Activated CD4-positive, alpha-beta T cell treated with anti-CD3 and anti-CD28 coated beads, Interleukin-2, amount 50 U/mL, for 16 hours (primary cell): ENCODE measurements around the gene CYGB.

Experiments used
- DNase-seq: peaks from one replicate; pipeline ENCODE4 v3.0.0-alpha.2; 2020

CYGB gene

GRCh38 chr17:76497979-76498875, 39.3 kb downstream of the CYGB start:
- DNase-seq = no peak

DNA sequence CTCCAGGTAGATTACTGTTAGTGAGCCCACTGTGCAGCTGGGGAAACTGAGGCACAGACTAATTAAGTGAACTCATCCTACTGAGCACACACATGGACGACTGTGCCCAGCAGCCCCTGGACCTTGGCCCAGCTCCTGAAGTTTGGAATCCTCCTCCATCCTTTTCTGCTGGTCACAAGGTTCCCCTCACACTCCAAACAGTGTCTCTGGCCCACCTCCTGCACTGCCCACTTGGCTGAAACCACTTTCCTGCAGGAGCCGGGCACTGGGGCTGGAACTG, 39.9 kb downstream of the CYGB start:
- no peak for DNase-seq

GRCh38 chr17:76496464-76496863, 41.0 kb downstream of the CYGB start:
- no peak for DNase-seq

- no peak for DNase-seq
Measured at GRCh38 chr17:76495663-76496400, 41.7 kb downstream of the CYGB start.

DNA sequence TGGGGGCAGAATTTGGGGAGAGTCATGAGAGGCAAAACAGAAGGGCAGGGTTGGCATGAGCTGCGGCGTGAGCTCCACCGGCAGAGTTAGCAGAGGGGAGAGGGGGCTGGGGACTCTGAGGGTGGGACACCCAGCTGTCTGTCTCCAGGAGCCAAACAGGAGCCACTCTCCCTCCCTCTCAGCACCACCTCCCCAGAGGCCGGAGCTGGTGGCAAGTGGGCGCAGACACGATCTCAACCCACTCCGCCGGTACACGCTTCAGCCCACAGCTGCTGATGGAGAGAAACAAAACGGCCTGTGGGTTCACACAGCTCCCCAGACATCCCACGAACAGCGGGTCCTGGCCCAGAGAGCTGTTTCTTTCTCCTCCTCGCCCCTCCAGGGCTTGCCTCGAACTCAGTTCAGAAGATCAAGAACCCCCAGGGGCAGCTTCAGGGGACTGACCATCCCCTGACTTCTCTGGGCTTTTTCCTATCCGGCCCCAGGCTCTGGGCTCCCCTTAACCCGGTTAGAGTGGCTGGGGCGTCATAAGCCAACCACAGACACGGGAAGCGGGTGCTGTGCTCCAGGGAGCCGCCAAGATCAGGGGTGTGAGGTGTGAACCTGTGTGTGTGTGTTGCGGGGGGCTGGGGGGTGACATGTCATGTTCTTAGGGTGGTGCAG, 43.9 kb downstream of the CYGB start:
- no peak for DNase-seq

DNA sequence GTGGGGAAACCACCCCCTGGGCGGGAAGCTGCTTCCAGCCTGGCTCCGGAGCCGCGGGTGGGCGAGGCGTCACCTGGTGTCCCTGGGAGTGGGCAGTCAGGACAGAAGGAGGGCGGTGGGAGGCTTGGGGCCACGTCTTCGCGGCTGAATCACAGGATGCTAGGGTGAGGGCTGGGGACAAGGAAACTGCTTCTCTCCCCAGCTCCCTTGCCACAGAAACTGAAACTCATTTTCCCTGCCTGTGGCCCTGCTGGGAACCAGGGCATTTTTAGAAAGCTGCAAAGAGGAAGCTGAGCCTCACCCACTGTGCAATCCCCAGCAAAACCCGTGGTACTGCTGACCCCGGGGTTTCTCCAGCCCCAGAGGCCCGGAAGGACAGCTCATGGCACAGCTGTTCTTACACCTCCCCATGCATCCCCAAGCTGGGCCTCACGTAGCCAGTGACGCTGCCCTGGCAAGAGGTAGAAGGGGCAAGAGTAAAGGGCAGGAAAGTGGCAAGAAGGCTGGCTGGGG, 44.5 kb downstream of the CYGB start:
- peak; percentile 73 for DNase-seq

- DNase-seq = no peak
Measured at GRCh38 chr17:76492123-76492988, 45.2 kb downstream of the CYGB start.

GRCh38 chr17:76491271-76492122, 46.0 kb downstream of the CYGB start:
- no peak for DNase-seq

- no peak for DNase-seq
Measured at GRCh38 chr17:76490112-76490710, 47.3 kb downstream of the CYGB start.

- DNase-seq = no peak
Measured at GRCh38 chr17:76487451-76488192, 49.9 kb downstream of the CYGB start.

DNA sequence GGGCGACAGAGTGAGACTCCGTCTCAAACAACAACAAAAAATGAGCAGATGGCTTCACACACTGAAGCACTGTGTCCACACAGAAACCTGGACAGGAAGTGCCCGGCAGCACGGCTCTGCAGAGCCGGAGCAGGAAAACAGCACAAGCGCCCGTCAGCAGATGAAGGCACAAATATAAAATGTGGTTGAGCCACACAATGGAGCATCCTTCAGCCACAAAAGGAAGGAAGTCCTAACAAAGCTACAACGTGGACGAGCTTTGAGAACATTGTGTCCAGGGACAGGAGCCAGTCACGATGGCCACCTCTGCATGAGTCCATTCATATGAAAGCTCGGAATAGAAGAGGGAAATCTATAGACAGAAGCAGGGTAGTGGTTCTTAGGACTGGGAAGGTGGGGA, 51.9 kb downstream of the CYGB start:
- DNase-seq = no peak

- DNase-seq = no peak
Measured at GRCh38 chr17:76484228-76484725, 53.2 kb downstream of the CYGB start.

- DNase-seq = no peak
Measured at GRCh38 chr17:76481071-76481655, 56.3 kb downstream of the CYGB start.

GRCh38 chr17:76480632-76481031, 56.9 kb downstream of the CYGB start:
- DNase-seq = no peak

- DNase-seq = no peak
Measured at GRCh38 chr17:76479515-76480060, 57.9 kb downstream of the CYGB start.

DNA sequence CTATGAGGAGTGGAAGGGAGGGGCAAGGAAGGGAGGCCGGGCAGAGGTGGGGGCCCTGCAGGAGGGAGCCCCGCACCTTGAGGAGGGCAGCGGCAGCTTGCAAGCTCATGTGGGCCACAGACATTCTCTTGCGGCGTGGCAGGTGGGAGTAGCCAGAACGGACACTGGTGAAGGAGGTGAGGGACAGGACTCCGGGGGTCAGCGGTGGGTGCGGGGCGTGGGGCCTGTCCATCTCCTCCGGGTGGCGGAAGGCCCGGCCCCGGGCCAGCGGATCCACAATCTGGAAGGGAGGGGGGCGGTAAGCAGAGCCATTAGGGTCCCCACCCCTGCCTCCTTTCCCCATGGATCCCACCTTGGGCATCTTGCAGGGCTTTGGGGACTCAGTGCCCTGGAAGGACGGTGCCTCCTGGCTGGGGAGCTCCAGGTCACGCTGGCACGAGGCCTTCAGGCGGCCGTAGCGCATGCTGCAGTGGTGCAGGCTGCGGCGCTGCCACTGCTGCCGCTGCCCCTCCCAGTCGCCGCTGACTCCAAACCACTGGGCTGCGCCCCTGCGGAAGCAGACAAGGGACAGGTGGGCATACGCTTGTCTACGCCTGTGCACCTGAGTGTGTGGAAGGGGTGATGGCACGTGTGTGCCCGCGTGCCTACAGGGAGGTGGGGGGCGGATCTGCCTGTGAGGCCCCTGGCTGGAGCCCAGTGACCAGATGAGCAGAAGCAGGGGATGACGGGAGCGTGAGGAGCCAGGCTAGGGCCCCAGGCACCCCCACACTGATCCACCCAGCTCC, 58.6 kb downstream of the CYGB start:
- no peak for DNase-seq

DNA sequence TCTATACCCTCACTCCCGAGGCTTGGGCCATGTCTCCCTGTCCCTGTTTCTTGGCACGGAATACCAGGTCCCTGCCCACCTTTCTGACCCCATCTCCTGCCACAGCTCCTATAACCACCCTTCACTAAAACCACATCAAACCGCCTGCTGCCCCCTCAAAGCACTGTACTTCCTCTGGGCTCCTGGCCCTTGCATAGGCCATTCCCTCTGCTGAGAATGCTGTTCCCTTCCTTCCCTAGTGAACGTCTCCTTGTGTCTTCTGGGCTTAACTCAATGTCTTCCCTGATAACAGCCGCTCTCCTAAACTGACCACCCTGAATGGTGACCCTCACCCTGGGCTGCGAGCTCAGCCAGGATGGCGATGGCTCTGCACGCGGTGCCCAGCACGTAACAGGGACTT, 59.4 kb downstream of the CYGB start:
- no peak for DNase-seq

- DNase-seq = no peak
Measured at GRCh38 chr17:76477576-76477975, 59.9 kb downstream of the CYGB start.
